H1 (cell line): Measurements from ENCODE around the gene MBLAC2. TPM values are rescaled to one million over a fixed set of nuclear protein-coding genes. Genes with fewer than 3 reads are reported as not detected.

Experiments used
- ASH2L ChIP-seq: fragments of 200-600, 300-600 bp; sonication (generic); IDR thresholded peaks from one replicate; pipeline ENCODE4 v1.7.1; 2017; ENCODE audit warnings: low read length
- CEBPB ChIP-seq: IDR thresholded peaks from 2 replicates; pipeline ENCODE4 v1.6.1; 2012; ENCODE audit warnings: low read depth, low read length
- CHD2 ChIP-seq: IDR thresholded peaks from 2 replicates; pipeline ENCODE4 v1.6.1; 2012; ENCODE audit warnings: low read length, improper control_type of control experiment
- CREB1 ChIP-seq: IDR thresholded peaks from 2 replicates; pipeline ENCODE4 v1.6.1; 2012; ENCODE audit warnings: inconsistent platforms
- CTCF ChIP-seq, 3 experiments: IDR thresholded peaks; 1 replicate in 2 of 3; 2 replicates in 1 of 3; pipeline versions ENCODE4 v1.5.1 to v1.6.1; 2011; ENCODE audit warnings: low read length in 3 of 3, mild to moderate bottlenecking in 3 of 3, inconsistent platforms in 2 of 3, low read depth in 1 of 3, moderate library complexity in 1 of 3; ENCODE audit not compliant: insufficient read depth in 1 of 3; ENCODE audit errors: control extremely low read depth in 1 of 3
- EGR1 ChIP-seq: IDR thresholded peaks from 2 replicates; pipeline ENCODE4 v1.6.1; 2011; ENCODE audit warnings: low read depth, low read length, borderline replicate concordance
- HDAC2 ChIP-seq, 2 experiments: fragments of 300-600 bp in 1 of 2; sonication (generic) in 1 of 2; IDR thresholded peaks; 2 replicates each; pipeline ENCODE4 v1.6.1; 2011 to 2012; ENCODE audit warnings: low read depth in 2 of 2, low read length in 2 of 2, mild to moderate bottlenecking in 2 of 2, moderate library complexity in 2 of 2, borderline replicate concordance in 1 of 2, inconsistent platforms in 1 of 2
- KDM5A ChIP-seq: fragments of 200-600 bp; IDR thresholded peaks from 2 replicates; pipeline ENCODE4 v1.7.1; 2012; ENCODE audit warnings: mild to moderate bottlenecking, low read length, inconsistent platforms, mixed read lengths
- MAFK ChIP-seq: IDR thresholded peaks from 2 replicates; pipeline ENCODE4 v1.6.1; 2012; ENCODE audit warnings: low read depth, mild to moderate bottlenecking, improper control_type of control experiment, low read length
- MAX ChIP-seq: IDR thresholded peaks from 2 replicates; pipeline ENCODE4 v1.6.1; 2012; ENCODE audit warnings: inconsistent platforms
- NANOG ChIP-seq: IDR thresholded peaks from 2 replicates; pipeline ENCODE4 v1.6.1; 2011; ENCODE audit warnings: low read length, low read depth, mild to moderate bottlenecking, inconsistent platforms; ENCODE audit not compliant: insufficient read depth, poor library complexity, severe bottlenecking
- NRF1 ChIP-seq: IDR thresholded peaks from 2 replicates; pipeline ENCODE4 v1.6.1; 2011; ENCODE audit warnings: mild to moderate bottlenecking, low read depth, low read length, improper control_type of control experiment
- PHF8 ChIP-seq: fragments of 200-600 bp; sonication (generic); conservative IDR thresholded peaks from 2 replicates; pipeline ENCODE4 v1.7.1; 2012; ENCODE audit warnings: low read depth, mild to moderate bottlenecking, inconsistent platforms, low read length, moderate library complexity
- RAD21 ChIP-seq, 2 experiments: IDR thresholded peaks in 1 of 2; conservative IDR thresholded peaks in 1 of 2; 2 replicates each; pipeline ENCODE4 v1.6.1; 2011; ENCODE audit warnings: low read depth in 2 of 2, low read length in 2 of 2, improper control_type of control experiment in 1 of 2, inconsistent platforms in 1 of 2, mild to moderate bottlenecking in 1 of 2, moderate library complexity in 1 of 2
- RNF2 ChIP-seq: fragments of 200-900, 300-1000 bp; sonication (generic); IDR thresholded peaks from 2 replicates; pipeline ENCODE4 v1.7.1; 2016; ENCODE audit warnings: borderline replicate concordance, low read depth, mild to moderate bottlenecking, antibody characterized with exemption, low read length; ENCODE audit not compliant: poor library complexity, severe bottlenecking; ENCODE audit errors: missing control alignments
- SIX5 ChIP-seq: IDR thresholded peaks from 2 replicates; pipeline ENCODE4 v1.6.1; 2011; ENCODE audit warnings: mild to moderate bottlenecking, low read depth, low read length
- SP1 ChIP-seq: IDR thresholded peaks from 2 replicates; pipeline ENCODE4 v1.6.1; 2011; ENCODE audit warnings: low read depth, low read length
- TAF1 ChIP-seq: IDR thresholded peaks from 2 replicates; pipeline ENCODE4 v1.6.1; 2011; ENCODE audit warnings: mild to moderate bottlenecking, low read depth, low read length
- TCF12 ChIP-seq: IDR thresholded peaks from 2 replicates; pipeline ENCODE4 v1.6.1; 2011; ENCODE audit warnings: low read depth, mild to moderate bottlenecking, low read length
- ZNF274 ChIP-seq: IDR thresholded peaks from 2 replicates; pipeline ENCODE4 v1.7.0; 2012; ENCODE audit warnings: low read length, borderline replicate concordance; ENCODE audit errors: extremely low read depth
- polyA plus RNA-seq, 7 experiments: library from polyadenylated mRNA; depleted of rRNA in 3 of 7; stranded (reverse) in 5 of 7; unstranded in 2 of 7; fragments of >200 nt in 5 of 7; fragments of 200-250 nt in 2 of 7; gene quantifications; 1 replicate in 5 of 7; 2 replicates in 1 of 7; 4 replicates in 1 of 7; pipeline versions ENCODE4 v1.2.1 to v1.2.3, GENCODE V29; 2011 to 2013; ENCODE audit warnings: missing spikeins in 2 of 7, mixed read lengths in 2 of 7
- total RNA-seq: library from RNA; stranded (reverse); fragmentation: NEBNext Ultra II Directional; extraction: Animal tissue kit (Norgen Biotek cat#: 25700); gene quantifications from 2 replicates; pipeline ENCODE4 v1.2.1, GENCODE V29; 2021

The MBLAC2 gene
- total and polyA plus RNA-seq, 2 of the 8 experiments (the other 6 are each of a cell fraction or from before 2014, with no cell fraction given), result 2.8 to 6.7 TPM

- peak; percentile 57 to 74 (median 73) for TF ChIP-seq CTCF (IDR thresholded peaks at IDR 0.05; ENCODE audit: control extremely low read depth in 1 of 3, insufficient read depth in 1 of 3, low read depth in 1 of 3, low read length in 3 of 3)
- no peak for TF ChIP-seq KDM5A
- TF ChIP-seq MAX, result peak; percentile 88
- TF ChIP-seq PHF8, result peak; percentile 80
- TF ChIP-seq NRF1, result no peak
- peak; percentile 45 for TF ChIP-seq SP1
- TF ChIP-seq ZNF274, result no peak
- peak; percentile 95 for TF ChIP-seq ASH2L
- no peak for TF ChIP-seq CEBPB
- no peak for TF ChIP-seq NANOG
- TF ChIP-seq EGR1, result peak; percentile 94
- TF ChIP-seq HDAC2 (IDR thresholded peaks at IDR 0.05; ENCODE audit: borderline replicate concordance in 1 of 2, low read depth in 2 of 2, low read length in 2 of 2), result no peak; a peak in 1 of 4 replicates
- no peak for TF ChIP-seq RNF2
- TF ChIP-seq TAF1, result peak; percentile 92
- no peak for TF ChIP-seq SIX5
- peak; percentile 42 for TF ChIP-seq CREB1
- 0 out of 4 replicates have a peak, but pooled peaks of 1 of the 2 experiments have one; percentile 21 for TF ChIP-seq RAD21 (IDR thresholded peaks at IDR 0.05 in 1 of 2, conservative IDR thresholded peaks at IDR 0.05 in 1 of 2; ENCODE audit: low read depth in 2 of 2, low read length in 2 of 2)
- no peak for TF ChIP-seq MAFK
- no peak for TF ChIP-seq CHD2
- TF ChIP-seq TCF12, result 0 out of 2 replicates have a peak, but pooled peaks have one; percentile 56
These were observed at the start of gene MBLAC2, which contains the start of gene POLR3G (continued) for GRCh38 chr5:90474235-90475107.
